Measurements from ENCODE around the gene ABRAXAS1.

Gene ABRAXAS1

DNA sequence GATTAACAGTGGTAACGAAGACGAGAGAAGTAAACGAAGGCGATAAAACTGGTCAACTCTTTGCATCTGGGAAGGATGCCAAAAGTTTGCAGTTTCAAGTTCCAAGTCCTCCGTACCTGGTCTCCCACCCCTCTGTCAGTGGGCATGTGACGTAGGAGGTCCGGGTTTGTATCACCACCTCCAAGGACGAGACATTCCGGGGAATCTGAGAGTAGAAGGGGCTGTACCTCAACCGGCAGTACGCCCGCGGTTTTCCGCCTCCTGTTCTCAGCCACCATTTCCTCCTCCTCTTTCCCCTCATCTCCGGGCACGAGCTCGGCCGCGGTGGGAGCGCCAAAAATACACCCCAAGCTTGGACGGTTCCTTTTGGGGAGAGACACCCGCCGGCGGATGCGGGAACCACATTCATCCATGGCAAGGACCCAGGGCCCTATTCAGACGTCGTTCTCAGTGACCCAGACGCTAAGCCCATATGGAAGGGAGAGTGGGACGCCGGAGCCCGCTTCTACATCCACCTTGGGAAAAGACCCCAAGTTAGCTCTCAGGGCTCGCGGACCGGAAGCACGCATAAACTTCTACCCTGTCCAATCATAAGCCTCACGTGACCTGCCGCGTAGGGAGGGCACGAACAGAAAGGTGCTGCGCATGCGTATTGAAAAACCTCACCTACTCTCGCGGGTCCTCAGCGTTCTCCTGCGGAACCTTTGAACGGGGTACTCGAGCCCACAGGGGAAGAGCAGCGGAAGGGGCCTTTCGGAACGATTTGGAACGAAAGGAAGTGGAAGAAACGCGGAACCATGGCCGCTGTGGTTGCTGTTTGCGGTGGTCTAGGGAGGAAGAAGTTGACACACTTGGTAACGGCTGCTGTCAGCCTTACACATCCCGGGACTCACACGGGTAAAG lies 29.4 kb downstream of the ABRAXAS1 start, which contains the start of the genes HELQ and MRPS18C (continued):
- TF ChIP-seq ZNF670 (tag by site-specific recombination; IDR thresholded peaks at IDR 0.05; ENCODE audit: low read depth) (no peak), EGR2 (tag by site-specific recombination; IDR thresholded peaks at IDR 0.05; ENCODE audit: low read depth) (peak; percentile 59), ZNF214 (tag by site-specific recombination; IDR thresholded peaks at IDR 0.05; ENCODE audit: borderline replicate concordance) (no peak), SALL2 (tag by site-specific recombination; IDR thresholded peaks at IDR 0.05; ENCODE audit: borderline replicate concordance) (no peak), ZBTB8A (tag by site-specific recombination; IDR thresholded peaks at IDR 0.05) (peak; percentile 73), ZNF544 (tag by site-specific recombination; IDR thresholded peaks at IDR 0.05) (no peak), ZNF549 (tag by site-specific recombination; IDR thresholded peaks at IDR 0.05) (no peak), ZNF791 (tag by site-specific recombination; IDR thresholded peaks at IDR 0.05) (no peak), IKZF3 (tag by site-specific recombination; IDR thresholded peaks at IDR 0.05) (peak; percentile 81), ZNF558 (tag by site-specific recombination; IDR thresholded peaks at IDR 0.05) (0 out of 2 replicates have a peak, but pooled peaks have one; percentile 36), ZNF529 (tag by site-specific recombination; IDR thresholded peaks at IDR 0.05; ENCODE audit: insufficient replicate concordance) (no peak), ZNF449 (tag by site-specific recombination; IDR thresholded peaks at IDR 0.05) (no peak), ZNF785 (tag by site-specific recombination; IDR thresholded peaks at IDR 0.05) (no peak), ZNF501 (tag by site-specific recombination; IDR thresholded peaks at IDR 0.05) (peak; percentile 70; the same call in 1 of the 2 replicates), ZNF571 (tag by site-specific recombination; IDR thresholded peaks at IDR 0.05) (no peak), ZNF16 (tag by site-specific recombination; IDR thresholded peaks at IDR 0.05; ENCODE audit: low read depth) (no peak), ZFHX2 (tag by site-specific recombination; conservative IDR thresholded peaks at IDR 0.05) (peak; percentile 80), RBAK (tag by site-specific recombination; IDR thresholded peaks at IDR 0.05) (no peak), ZNF404 (tag by site-specific recombination; IDR thresholded peaks at IDR 0.05) (no peak), ZBTB10 (tag by site-specific recombination; IDR thresholded peaks at IDR 0.05) (peak; percentile 92), ZNF513 (tag by site-specific recombination; IDR thresholded peaks at IDR 0.05) (no peak), SP3 (tag by site-specific recombination; IDR thresholded peaks at IDR 0.05) (peak; percentile 66), ZNF148 (tag by site-specific recombination; IDR thresholded peaks at IDR 0.05; ENCODE audit: borderline replicate concordance) (no peak), ZBTB48 (tag by site-specific recombination; IDR thresholded peaks at IDR 0.05) (no peak), ZNF174 (tag by site-specific recombination; IDR thresholded peaks at IDR 0.05) (no peak), ZBTB17 (tag by site-specific recombination; IDR thresholded peaks at IDR 0.05) (peak; percentile 78), ZNF473 (tag by site-specific recombination; IDR thresholded peaks at IDR 0.05) (no peak)
- TF ChIP-seq, protein P1, sequence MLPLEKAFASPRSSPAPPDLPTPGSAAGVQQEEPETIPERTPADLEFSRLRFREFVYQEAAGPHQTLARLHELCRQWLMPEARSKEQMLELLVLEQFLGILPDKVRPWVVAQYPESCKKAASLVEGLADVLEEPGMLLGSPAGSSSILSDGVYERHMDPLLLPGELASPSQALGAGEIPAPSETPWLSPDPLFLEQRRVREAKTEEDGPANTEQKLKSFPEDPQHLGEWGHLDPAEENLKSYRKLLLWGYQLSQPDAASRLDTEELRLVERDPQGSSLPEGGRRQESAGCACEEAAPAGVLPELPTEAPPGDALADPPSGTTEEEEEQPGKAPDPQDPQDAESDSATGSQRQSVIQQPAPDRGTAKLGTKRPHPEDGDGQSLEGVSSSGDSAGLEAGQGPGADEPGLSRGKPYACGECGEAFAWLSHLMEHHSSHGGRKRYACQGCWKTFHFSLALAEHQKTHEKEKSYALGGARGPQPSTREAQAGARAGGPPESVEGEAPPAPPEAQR (tag by site-specific recombination; IDR thresholded peaks at IDR 0.05), result no peak
